ENCODE data around the gene RBBP8. TPM values are rescaled to one million over a fixed set of nuclear protein-coding genes. Genes with fewer than 3 reads are reported as not detected.
"Not testable (repeated sequence)": the region's sequence is repeated elsewhere in the genome, so short reads cannot be mapped to it uniquely, and the experiment has no call there.

Gene RBBP8
- 11.3 TPM for polyA plus RNA-seq (2012; ENCODE audit: insufficient read depth, insufficient read length, low read depth)

DNA sequence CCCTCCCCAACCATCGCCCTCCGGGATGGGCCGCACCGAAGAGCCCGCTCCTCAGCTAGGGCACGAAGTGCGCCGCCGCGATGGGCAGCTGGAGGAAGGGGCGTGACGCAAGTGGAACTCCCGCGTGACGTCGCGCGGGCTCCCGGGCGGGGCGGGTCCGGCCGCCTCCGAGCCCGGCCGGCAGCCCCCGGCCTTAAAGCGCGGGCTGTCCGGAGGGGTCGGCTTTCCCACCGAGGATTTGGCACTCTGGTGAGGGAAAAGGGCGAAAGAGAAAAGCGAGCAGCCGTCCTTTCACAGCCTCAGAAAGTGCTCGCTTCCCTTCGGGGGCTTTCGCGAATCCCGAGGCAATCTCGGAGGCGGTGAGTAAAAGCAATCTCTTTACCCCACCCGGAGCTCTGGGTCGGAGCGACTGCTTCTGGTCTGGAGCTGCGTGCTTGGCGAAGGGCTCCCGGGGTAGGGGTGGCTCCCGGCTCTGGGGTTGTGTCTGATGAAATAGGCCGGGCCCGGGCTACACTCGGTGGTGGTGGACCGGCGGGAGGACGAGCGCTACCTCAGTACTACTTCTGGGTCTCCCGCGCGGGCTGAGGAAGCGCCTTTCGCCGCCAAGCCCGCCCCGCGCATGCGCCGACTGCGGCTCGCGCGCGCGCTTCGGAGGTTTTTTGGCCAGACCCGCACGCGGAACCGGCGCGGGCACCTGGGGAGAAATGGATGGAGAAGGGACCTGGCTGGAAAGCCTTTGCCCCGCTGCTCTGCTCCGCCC is at the start of gene RBBP8:
TSS of gene RBBP8 (plus strand) at position 123 of the 760 bp plus-strand sequence. CDS start 3,524 bp downstream, outside the sequence.
- Histone ChIP-seq H3K4me1 (no peaks in the 10 kb centered on the region), H3K9me3 (no peaks in the 10 kb centered on the region), H3K4me3 (ENCODE audit: low read depth, low read length) (peak within 1 kb of the TSS; percentile 68), H3K36me3 (no peaks in the 10 kb centered on the region), H3K27me3 (no peaks in the 10 kb centered on the region)
- TF ChIP-seq, protein P1, sequence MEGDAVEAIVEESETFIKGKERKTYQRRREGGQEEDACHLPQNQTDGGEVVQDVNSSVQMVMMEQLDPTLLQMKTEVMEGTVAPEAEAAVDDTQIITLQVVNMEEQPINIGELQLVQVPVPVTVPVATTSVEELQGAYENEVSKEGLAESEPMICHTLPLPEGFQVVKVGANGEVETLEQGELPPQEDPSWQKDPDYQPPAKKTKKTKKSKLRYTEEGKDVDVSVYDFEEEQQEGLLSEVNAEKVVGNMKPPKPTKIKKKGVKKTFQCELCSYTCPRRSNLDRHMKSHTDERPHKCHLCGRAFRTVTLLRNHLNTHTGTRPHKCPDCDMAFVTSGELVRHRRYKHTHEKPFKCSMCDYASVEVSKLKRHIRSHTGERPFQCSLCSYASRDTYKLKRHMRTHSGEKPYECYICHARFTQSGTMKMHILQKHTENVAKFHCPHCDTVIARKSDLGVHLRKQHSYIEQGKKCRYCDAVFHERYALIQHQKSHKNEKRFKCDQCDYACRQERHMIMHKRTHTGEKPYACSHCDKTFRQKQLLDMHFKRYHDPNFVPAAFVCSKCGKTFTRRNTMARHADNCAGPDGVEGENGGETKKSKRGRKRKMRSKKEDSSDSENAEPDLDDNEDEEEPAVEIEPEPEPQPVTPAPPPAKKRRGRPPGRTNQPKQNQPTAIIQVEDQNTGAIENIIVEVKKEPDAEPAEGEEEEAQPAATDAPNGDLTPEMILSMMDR (IDR thresholded peaks at IDR 0.05; ENCODE audit: low read depth, low read length): no peak
- peak; percentile 86 for DNase-seq

DNA sequence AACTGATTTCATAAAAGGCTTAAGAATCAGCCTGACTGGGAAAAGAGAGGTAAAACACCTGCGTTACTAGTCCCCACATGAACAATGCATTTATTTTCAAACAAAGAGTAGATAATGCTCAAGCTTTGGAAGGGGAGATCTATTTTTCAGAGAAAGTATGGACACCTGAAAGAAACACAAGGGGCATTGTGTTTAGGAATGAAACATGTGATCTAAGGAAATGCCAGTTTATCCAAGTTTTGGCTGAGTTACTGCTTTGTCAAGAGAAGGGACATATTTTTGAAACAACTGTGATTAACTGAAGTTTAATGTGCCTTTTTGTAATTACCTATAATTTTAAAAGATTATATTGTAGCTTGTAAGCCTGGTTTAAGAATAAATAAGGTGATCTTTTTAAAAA is 49.3 kb upstream of the RBBP8 start:
- no peaks in the 10 kb centered on the region for H3K36me3 ChIP-seq
- no peaks in the 10 kb centered on the region for H3K9me3 ChIP-seq
- no peaks in the 10 kb centered on the region for H3K27me3 ChIP-seq
- H3K4me3 ChIP-seq (ENCODE audit: low read depth, low read length): no peak overlapping the region
- no peak for DNase-seq
- TF ChIP-seq, protein P1 (IDR thresholded peaks at IDR 0.05; ENCODE audit: low read depth, low read length): no peak
- no peaks in the 10 kb centered on the region for H3K4me1 ChIP-seq

- not testable (repeated sequence) for H3K9me3 ChIP-seq; H3K36me3 ChIP-seq; H3K4me1 ChIP-seq; H3K27me3 ChIP-seq; DNase-seq; H3K4me3 ChIP-seq (ENCODE audit: low read depth, low read length)
Measured at GRCh38 chr18:22885694-22886093, 47.4 kb upstream of the RBBP8 start.

- DNase-seq: no peak
- H3K4me3 ChIP-seq (ENCODE audit: low read depth, low read length): no peak overlapping the region
- no peaks in the 10 kb centered on the region for H3K36me3 ChIP-seq
- TF ChIP-seq, protein P1 (IDR thresholded peaks at IDR 0.05; ENCODE audit: low read depth, low read length): no peak
- H3K9me3 ChIP-seq: no peaks in the 10 kb centered on the region
- no peaks in the 10 kb centered on the region for H3K27me3 ChIP-seq
- no peaks in the 10 kb centered on the region for H3K4me1 ChIP-seq
Measured at GRCh38 chr18:22899421-22899820, 33.7 kb upstream of the RBBP8 start.

GRCh38 chr18:22900558-22901238 is 32.4 kb upstream of the RBBP8 start:
- H3K4me1 ChIP-seq: no peaks in the 10 kb centered on the region
- H3K27me3 ChIP-seq: no peaks in the 10 kb centered on the region
- no peak overlapping the region for H3K4me3 ChIP-seq (ENCODE audit: low read depth, low read length)
- no peaks in the 10 kb centered on the region for H3K36me3 ChIP-seq
- DNase-seq: peak; percentile 4
- no peaks in the 10 kb centered on the region for H3K9me3 ChIP-seq
- TF ChIP-seq, protein P1 (IDR thresholded peaks at IDR 0.05; ENCODE audit: low read depth, low read length): no peak

- no peaks in the 10 kb centered on the region for H3K4me1 ChIP-seq
Measured at GRCh38 chr18:22902093-22902492, 31.0 kb upstream of the RBBP8 start.

GRCh38 chr18:22903248-22903647 is 29.9 kb upstream of the RBBP8 start:
- not testable (repeated sequence) for H3K9me3 ChIP-seq; H3K4me1 ChIP-seq; DNase-seq; H3K4me3 ChIP-seq (ENCODE audit: low read depth, low read length); H3K27me3 ChIP-seq; H3K36me3 ChIP-seq

More at GRCh38 chr18:22902093-22902492, 31.0 kb upstream of the RBBP8 start:
- no peaks in the 10 kb centered on the region for H3K27me3 ChIP-seq
- TF ChIP-seq, protein P1 (IDR thresholded peaks at IDR 0.05; ENCODE audit: low read depth, low read length): no peak
- no peaks in the 10 kb centered on the region for H3K36me3 ChIP-seq
- H3K9me3 ChIP-seq: no peaks in the 10 kb centered on the region
- H3K4me3 ChIP-seq (ENCODE audit: low read depth, low read length): no peak overlapping the region
- no peak for DNase-seq

Measured in BE2C (cell line).